HepG2 (cell line): ENCODE data around the gene TTBK1. TPM values are rescaled to one million over a fixed set of nuclear protein-coding genes. Genes with fewer than 3 reads are reported as not detected.

ENCODE experiments used
- ARNTL ChIP-seq: sonication (generic); formaldehyde crosslinking; IDR thresholded peaks from 2 replicates; pipeline ENCODE4 v1.4.0; 2020; ENCODE audit warnings: mild to moderate bottlenecking, missing genetic modification reagents
- BCL6 ChIP-seq: IDR thresholded peaks from 2 replicates; pipeline ENCODE4 v1.6.1; 2016; ENCODE audit warnings: missing genetic modification reagents, missing compliant biosample characterization
- EED ChIP-seq: sonication (generic); formaldehyde crosslinking; IDR thresholded peaks from 2 replicates; pipeline ENCODE4 v1.5.0; 2020; ENCODE audit warnings: mild to moderate bottlenecking, missing genetic modification reagents
- GATA4 ChIP-seq: sonication (generic); IDR thresholded peaks from 2 replicates; pipeline ENCODE4 v1.6.1; 2016; ENCODE audit warnings: antibody characterized with exemption, low read depth, borderline replicate concordance
- HMG20A ChIP-seq: IDR thresholded peaks from 2 replicates; pipeline ENCODE4 v1.6.1; 2016; ENCODE audit warnings: borderline replicate concordance
- KMT2A ChIP-seq: sonication (generic); formaldehyde crosslinking; IDR thresholded peaks from 2 replicates; pipeline ENCODE4 v1.4.0; 2020; ENCODE audit warnings: missing genetic modification reagents
- MXI1 ChIP-seq: IDR thresholded peaks from 3 replicates; pipeline ENCODE4 v1.6.1; 2012; ENCODE audit warnings: low read depth, low read length, inconsistent platforms, borderline replicate concordance
- RBFOX2 ChIP-seq: fragments of 200-400 bp; formaldehyde crosslinking; IDR thresholded peaks from 2 replicates; pipeline ENCODE4 v1.6.1; 2017; ENCODE audit warnings: low read depth, mild to moderate bottlenecking, low read length
- SMC3 ChIP-seq: IDR thresholded peaks from 2 replicates; pipeline ENCODE4 v1.6.1; 2011; ENCODE audit warnings: low read length, improper control_type of control experiment
- SYNCRIP ChIP-seq: fragments of 200-400 bp; formaldehyde crosslinking; IDR thresholded peaks from 2 replicates; pipeline ENCODE4 v1.6.1; 2018; ENCODE audit warnings: mild to moderate bottlenecking, low read depth, low read length; ENCODE audit not compliant: insufficient read depth
- TEF ChIP-seq: sonication (generic); formaldehyde crosslinking; IDR thresholded peaks from 2 replicates; pipeline ENCODE4 v1.5.0; 2020; ENCODE audit warnings: missing genetic modification reagents
- TGIF2 ChIP-seq: IDR thresholded peaks from 2 replicates; pipeline ENCODE4 v1.6.1; 2016; ENCODE audit warnings: control low read depth, missing compliant biosample characterization
- ZBTB8A ChIP-seq: sonication (generic); formaldehyde crosslinking; IDR thresholded peaks from 2 replicates; pipeline ENCODE4 v1.4.0; 2020; ENCODE audit warnings: mild to moderate bottlenecking, low read depth, missing genetic modification reagents, borderline replicate concordance
- ZFP82 ChIP-seq: sonication (generic); formaldehyde crosslinking; IDR thresholded peaks from 2 replicates; pipeline ENCODE4 v1.5.1; 2020; ENCODE audit warnings: mild to moderate bottlenecking, missing genetic modification reagents, borderline replicate concordance
- ZFYVE20 ChIP-seq: sonication (generic); formaldehyde crosslinking; IDR thresholded peaks from 2 replicates; pipeline ENCODE4 v1.8.0; 2023; ENCODE audit warnings: low read depth, mild to moderate bottlenecking, moderate library complexity, missing genetic modification reagents, borderline replicate concordance
- ZKSCAN8 ChIP-seq: IDR thresholded peaks from 2 replicates; pipeline ENCODE4 v1.6.1; 2016; ENCODE audit warnings: borderline replicate concordance, missing genetic modification reagents, missing compliant biosample characterization
- ZNF10 ChIP-seq: sonication (generic); formaldehyde crosslinking; IDR thresholded peaks from 2 replicates; pipeline ENCODE4 v1.4.0; 2020; ENCODE audit warnings: mild to moderate bottlenecking, low read depth, missing genetic modification reagents, borderline replicate concordance
- ZNF253 ChIP-seq: sonication (generic); formaldehyde crosslinking; IDR thresholded peaks from 2 replicates; pipeline ENCODE4 v1.8.0; 2022; ENCODE audit warnings: mild to moderate bottlenecking, missing genetic modification reagents, borderline replicate concordance
- ZNF256 ChIP-seq: sonication (generic); formaldehyde crosslinking; conservative IDR thresholded peaks from 2 replicates; pipeline ENCODE4 v1.4.0; 2020; ENCODE audit warnings: missing genetic modification reagents
- ZNF264 ChIP-seq: sonication (generic); formaldehyde crosslinking; IDR thresholded peaks from 2 replicates; pipeline ENCODE4 v1.4.0; 2020; ENCODE audit warnings: missing genetic modification reagents
- ZNF317 ChIP-seq: sonication (generic); formaldehyde crosslinking; IDR thresholded peaks from 2 replicates; pipeline ENCODE4 v1.5.0; 2020; ENCODE audit warnings: mild to moderate bottlenecking, missing genetic modification reagents
- ZNF362 ChIP-seq: sonication (generic); formaldehyde crosslinking; IDR thresholded peaks from 2 replicates; pipeline ENCODE4 v1.4.0; 2020; ENCODE audit warnings: missing genetic modification reagents, mild to moderate bottlenecking, borderline replicate concordance
- ZNF562 ChIP-seq: sonication (generic); formaldehyde crosslinking; IDR thresholded peaks from 2 replicates; pipeline ENCODE4 v1.8.0; 2022; ENCODE audit warnings: missing genetic modification reagents, borderline replicate concordance
- ZNF577 ChIP-seq: sonication (generic); formaldehyde crosslinking; IDR thresholded peaks from 2 replicates; pipeline ENCODE4 v1.4.0; 2020; ENCODE audit warnings: mild to moderate bottlenecking, low read depth, missing genetic modification reagents, borderline replicate concordance
- ZNF740 ChIP-seq: sonication (generic); formaldehyde crosslinking; IDR thresholded peaks from 2 replicates; pipeline ENCODE4 v1.4.0; 2020; ENCODE audit warnings: missing genetic modification reagents
- ZNF841 ChIP-seq: sonication (generic); formaldehyde crosslinking; IDR thresholded peaks from 2 replicates; pipeline ENCODE4 v1.8.1; 2023; ENCODE audit warnings: missing genetic modification reagents, borderline replicate concordance
- ZUFSP ChIP-seq: sonication (generic); formaldehyde crosslinking; IDR thresholded peaks from 2 replicates; pipeline ENCODE4 v1.9.0; 2021; ENCODE audit warnings: missing genetic modification reagents, mild to moderate bottlenecking, borderline replicate concordance
- polyA plus RNA-seq, 8 experiments: library from polyadenylated mRNA; depleted of rRNA in 3 of 8; stranded (reverse) in 7 of 8; unstranded in 1 of 8; fragments of >200 nt; fragmentation: Illumina TruSeq in 4 of 8; extraction: Trizol in 4 of 8; gene quantifications; 2 replicates each; pipeline versions ENCODE4 v1.2.1 to v1.2.3, GENCODE V29; 2011 to 2016; ENCODE audit warnings: low read depth in 4 of 8, missing spikeins in 1 of 8, mixed read lengths in 1 of 8; ENCODE audit not compliant: insufficient read depth in 1 of 8
- total RNA-seq, 5 experiments: library from RNA; depleted of rRNA; stranded (reverse); fragments of >200 nt; fragmentation: Illumina TruSeq; extraction: Trizol; gene quantifications; 2 replicates each; pipeline ENCODE4 v1.2.3, GENCODE V29; 2016; ENCODE audit warnings: low read depth in 1 of 5

Gene TTBK1
- total and polyA plus RNA-seq, 2 of the 13 experiments (the other 11 are each of a cell fraction or from before 2014, with no cell fraction given) = 0.24 to 0.33 TPM

GRCh38 chr6:43308101-43308989, 65.1 kb downstream of the TTBK1 start, which contains the start of gene CRIP3 (continued):
- no peak for TF ChIP-seq TEF
- TF ChIP-seq HMG20A = no peak; the same call in 1 of the 2 replicates
- no peak for TF ChIP-seq ZBTB8A
- TF ChIP-seq EED (CRISPR knock-in tag) = peak; percentile 64
- no peak for TF ChIP-seq ZNF841 (CRISPR knock-in tag)
- TF ChIP-seq BCL6 = 0 out of 2 replicates have a peak, but pooled peaks have one; percentile 19
- no peak for TF ChIP-seq MXI1
- no peak; the same call in 1 of the 2 replicates for TF ChIP-seq ZNF253 (CRISPR knock-in tag)
- no peak for TF ChIP-seq SYNCRIP
- no peak for TF ChIP-seq ZNF256
- TF ChIP-seq KMT2A (CRISPR knock-in tag) = 0 out of 2 replicates have a peak, but pooled peaks have one; percentile 31
- TF ChIP-seq ZNF562 = no peak
- no peak for TF ChIP-seq ZKSCAN8
- TF ChIP-seq ZNF317 = no peak
- TF ChIP-seq RBFOX2 = no peak
- 0 out of 2 replicates have a peak, but pooled peaks have one; percentile 28 for TF ChIP-seq ZFYVE20 (CRISPR knock-in tag)
- TF ChIP-seq ARNTL = no peak
- TF ChIP-seq ZNF10 = no peak
- TF ChIP-seq ZNF362 (CRISPR knock-in tag) = peak; percentile 35; the same call in 1 of the 2 replicates
- TF ChIP-seq ZNF264 (CRISPR knock-in tag) = no peak
- no peak for TF ChIP-seq ZUFSP
- TF ChIP-seq TGIF2 (CRISPR knock-in tag) = no peak
- TF ChIP-seq ZNF577 (CRISPR knock-in tag) = no peak
- no peak for TF ChIP-seq ZNF740 (CRISPR knock-in tag)
- no peak for TF ChIP-seq GATA4
- no peak; the same call in 1 of the 2 replicates for TF ChIP-seq SMC3
- TF ChIP-seq ZFP82 (CRISPR knock-in tag) = no peak
